Pancreas (tissue), 10 donors: ENCODE results near the gene PROCR. TPM values are rescaled to one million over a fixed set of nuclear protein-coding genes. Genes with fewer than 3 reads are reported as not detected.
"Not testable (repeated sequence)": the region's sequence is repeated elsewhere in the genome, so short reads cannot be mapped to it uniquely, and the experiment has no call there.

Experiments
- ATAC-seq, 4 donors: fragments of 200-7000 bp; cut with Tn5 transposase; one replicate each; pipeline versions ENCODE4 v1.8.0 to v1.9.1; 2020; ENCODE audit warnings: mild to moderate bottlenecking in 4 of 4, moderate library complexity in 4 of 4
- DNase-seq, 6 donors: peaks; one replicate each; pipeline ENCODE4 v3.0.0-alpha.2; 2020
- FAIRE-seq: peaks from 2 replicates; lab custom pipeline; 2012; peaks lifted over from hg19 to GRCh38; lab: Jason Lieb, UNC
- H3K27ac ChIP-seq, 4 donors: fragments of 200-600 bp; sonication (generic); 1 replicate in 3 of 4; 2 replicates in 1 of 4; pipeline versions ENCODE4 v1.5.0 to v1.8.0; 2020
- H3K27me3 ChIP-seq, 4 donors: fragments of 200-600 bp; one replicate each; pipeline ENCODE4 v1.8.0; 2021
- H3K36me3 ChIP-seq, 3 donors: fragments of 200-600 bp; sonication (generic) in 1 of 3; one replicate each; pipeline versions ENCODE4 v1.5.0 to v1.8.0; 2020 to 2021
- H3K4me1 ChIP-seq, 3 donors: fragments of 200-600 bp; one replicate each; pipeline ENCODE4 v1.8.0; 2021
- H3K4me3 ChIP-seq, 4 donors: fragments of 200-600 bp; sonication (generic) in 2 of 4; one replicate each; pipeline versions ENCODE4 v1.5.0 to v1.8.0; 2020 to 2021
- H3K9me3 ChIP-seq, 4 donors: fragments of 200-600 bp; one replicate each; pipeline ENCODE4 v1.8.0; 2021
- CTCF ChIP-seq, 4 donors: fragments of 200-600 bp; sonication (generic) in 3 of 4; IDR thresholded peaks; one replicate each; pipeline versions ENCODE4 v1.5.0 to v1.8.0; 2021; ENCODE audit warnings: antibody characterized with exemption in 4 of 4
- WGBS, 2 donors: extraction: QIAGEN DNeasy Blood & Tissue Kit; methylation state at CpG; one replicate each; pipeline ENCODE4 v1.1.7; 2013; 5-methylcytosine and 5-hydroxymethylcytosine counted together
- intact Hi-C, 3 donors: fragments of 100-400 bp; cut with DNase I; formaldehyde crosslinking; loops; one replicate each; pipeline versions ENCODE4 v1.11.1 to v1.14.2; 2022
- polyA plus RNA-seq, 2 donors: library from polyadenylated mRNA; stranded (reverse); fragments of 200-250 nt; gene quantifications; one replicate each; pipeline ENCODE4 v1.2.3, GENCODE V29; 2013
- total RNA-seq, 6 donors: library from RNA; stranded (reverse); fragmentation: NEBNext Ultra II Directional in 4 of 6; extraction: Animal tissue kit (Norgen Biotek cat#: 25700) in 4 of 6; gene quantifications; one replicate each; pipeline versions ENCODE4 v1.2.1 to v1.2.4, GENCODE V29; 2021 to 2023
- donor health status: healthy with polysubstance abuse.
- donor health status: DM: no; HTN: no; CAD: no; lungs with moderate emphysema.
- donor health status: DM: no; HTN: no; CAD: no.
- donor health status: control.
- donor health status: control.
- donor health status: Bipolar disorder and iron deficiency.
- donor health status: DM: yes; HTN: yes; CAD: no.
- donor health status: DM: no; HTN: no; CAD: no.
- donor health status: DM: no; HTN: no; CAD: no.
- donor health status: DM: yes; HTN: yes; CAD: no.

PROCR gene
- total and polyA plus RNA-seq, 8 donors = 3.2 to 16.8 (median 10.8) TPM

- FAIRE-seq = no peak
- H3K4me3 ChIP-seq = no peak overlapping the region
- H3K27me3 ChIP-seq = no peaks in the 10 kb centered on the region
- TF ChIP-seq CTCF (IDR thresholded peaks at IDR 0.05) = no peak
- peaks cover 0 to 24% (median 5%) of the 10 kb centered on the region in 3 donors for H3K4me1 ChIP-seq
- H3K27ac ChIP-seq = peak overlapping the region in 2 of 4 donors; percentile 53 to 71
- DNase-seq = no peak
- H3K36me3 ChIP-seq = no peaks in the 10 kb centered on the region
- WGBS, 2 donors = 75 to 80% methylated on average over 5 of the region's 5 CpGs
- intact Hi-C loops = no loop called here
- ATAC-seq = peak in 1 of 4 donors; percentile 36
- peaks cover 0 to 4% (median 0%) of the 10 kb centered on the region in 4 donors for H3K9me3 ChIP-seq
Measured at GRCh38 chr20:35191419-35192117, 19.7 kb downstream of the PROCR start.

- no peak for FAIRE-seq
- peak; percentile 19 to 65 (median 45) for ATAC-seq
- Histone ChIP-seq H3K9me3 (peaks cover 0 to 4% (median 0%) of the 10 kb centered on the region in 4 donors), H3K27ac (peak overlapping the region in 2 of 4 donors; percentile 53 to 71), H3K36me3 (no peaks in the 10 kb centered on the region), H3K4me3 (no peak overlapping the region), H3K4me1 (peaks cover 0 to 24% (median 5%) of the 10 kb centered on the region in 3 donors), H3K27me3 (no peaks in the 10 kb centered on the region)
- no peak for TF ChIP-seq CTCF (IDR thresholded peaks at IDR 0.05)
- WGBS, 2 donors = 21% methylated on average over 9 of the region's 9 CpGs
- DNase-seq = no peak
- intact Hi-C loops = no loop called here
Measured at GRCh38 chr20:35192118-35192872, 20.4 kb downstream of the PROCR start.

- H3K9me3 ChIP-seq, ATAC-seq, intact Hi-C loops, FAIRE-seq, DNase-seq, H3K4me3 ChIP-seq, H3K27me3 ChIP-seq, H3K36me3 ChIP-seq: not testable (repeated sequence)
- WGBS, 2 donors = 94 to 97% methylated on average over 8 to 9 of the region's 9 CpGs
- peak overlapping the region in 2 of 4 donors; percentile 53 to 71 for H3K27ac ChIP-seq
- peaks cover 0 to 24% (median 5%) of the 10 kb centered on the region in 3 donors for H3K4me1 ChIP-seq
Measured at GRCh38 chr20:35193031-35193791, 21.3 kb downstream of the PROCR start.

GRCh38 chr20:35196313-35196712 is 24.4 kb downstream of the PROCR start:
- DNase-seq = no peak
- Histone ChIP-seq H3K36me3 (no peaks in the 10 kb centered on the region), H3K4me1 (peaks cover 0 to 19% (median 3%) of the 10 kb centered on the region in 3 donors), H3K27ac (no peak overlapping the region), H3K4me3 (no peak overlapping the region), H3K27me3 (no peaks in the 10 kb centered on the region), H3K9me3 (peaks cover 0 to 4% (median 0%) of the 10 kb centered on the region in 4 donors)
- FAIRE-seq = no peak
- ATAC-seq = no peak
- TF ChIP-seq CTCF (IDR thresholded peaks at IDR 0.05) = no peak
- intact Hi-C loops = no loop called here

GRCh38 chr20:35199740-35200139 is 27.9 kb downstream of the PROCR start:
- no peaks in the 10 kb centered on the region for H3K36me3 ChIP-seq
- H3K4me3 ChIP-seq = no peak overlapping the region
- ATAC-seq (no peak), FAIRE-seq (no peak), DNase-seq (no peak)
- no peak for TF ChIP-seq CTCF (IDR thresholded peaks at IDR 0.05)
- intact Hi-C loops = loop anchor here in 1 of 3 donors (10.0 kb wide), 1 partner anchor 105 kb away; the partner anchor contains the start of gene TRPC4AP
- H3K27me3 ChIP-seq = no peaks in the 10 kb centered on the region
- H3K27ac ChIP-seq = no peak overlapping the region
- no peaks in the 10 kb centered on the region for H3K4me1 ChIP-seq
- peaks cover 0 to 4% (median 0%) of the 10 kb centered on the region in 4 donors for H3K9me3 ChIP-seq
